Prostate gland (tissue), 2 donors: Measurements from ENCODE around the gene KMO.

Source experiments
- POLR2A ChIP-seq: fragments of 450-650 bp; IDR thresholded peaks from one replicate; pipeline ENCODE4 v1.6.1; 2016; ENCODE audit warnings: antibody characterized with exemption, mild to moderate bottlenecking
- POLR2AphosphoS5 ChIP-seq: sonication (generic); formaldehyde crosslinking; IDR thresholded peaks from one replicate; pipeline ENCODE4 v1.6.1; 2017; ENCODE audit warnings: antibody characterized with exemption
- TF ChIP-seq, protein P1 (sequence below), 4 experiments: fragments of 200-600 bp in 2 of 4; fragments of 450-650 bp in 2 of 4; sonication (generic) in 2 of 4; IDR thresholded peaks; 1 replicate in 3 of 4; 2 replicates in 1 of 4; pipeline ENCODE4 v1.5.1; 2016 to 2019; ENCODE audit warnings: antibody characterized with exemption in 4 of 4, mild to moderate bottlenecking in 2 of 4, moderate library complexity in 2 of 4

DNA sequence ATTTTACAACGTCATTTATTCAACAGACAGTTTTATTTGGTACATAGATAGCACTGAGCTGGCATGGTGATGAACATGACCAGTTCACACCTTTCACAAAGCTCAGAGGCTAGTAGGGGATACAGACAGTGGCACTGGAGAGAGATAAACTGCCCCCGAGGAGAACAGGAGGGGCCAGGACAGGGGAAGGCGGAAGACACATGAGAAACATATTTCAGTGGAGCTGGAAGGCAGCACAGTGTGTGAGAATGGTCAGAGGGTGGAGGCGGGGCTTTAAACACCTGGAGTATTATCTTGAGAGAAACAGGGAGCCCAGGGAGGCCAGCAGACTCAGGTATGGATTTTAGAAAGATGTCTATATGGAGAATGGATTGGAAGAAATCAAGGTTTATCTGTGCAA lies 58.5 kb downstream of the KMO start:
- TF ChIP-seq, protein P1, sequence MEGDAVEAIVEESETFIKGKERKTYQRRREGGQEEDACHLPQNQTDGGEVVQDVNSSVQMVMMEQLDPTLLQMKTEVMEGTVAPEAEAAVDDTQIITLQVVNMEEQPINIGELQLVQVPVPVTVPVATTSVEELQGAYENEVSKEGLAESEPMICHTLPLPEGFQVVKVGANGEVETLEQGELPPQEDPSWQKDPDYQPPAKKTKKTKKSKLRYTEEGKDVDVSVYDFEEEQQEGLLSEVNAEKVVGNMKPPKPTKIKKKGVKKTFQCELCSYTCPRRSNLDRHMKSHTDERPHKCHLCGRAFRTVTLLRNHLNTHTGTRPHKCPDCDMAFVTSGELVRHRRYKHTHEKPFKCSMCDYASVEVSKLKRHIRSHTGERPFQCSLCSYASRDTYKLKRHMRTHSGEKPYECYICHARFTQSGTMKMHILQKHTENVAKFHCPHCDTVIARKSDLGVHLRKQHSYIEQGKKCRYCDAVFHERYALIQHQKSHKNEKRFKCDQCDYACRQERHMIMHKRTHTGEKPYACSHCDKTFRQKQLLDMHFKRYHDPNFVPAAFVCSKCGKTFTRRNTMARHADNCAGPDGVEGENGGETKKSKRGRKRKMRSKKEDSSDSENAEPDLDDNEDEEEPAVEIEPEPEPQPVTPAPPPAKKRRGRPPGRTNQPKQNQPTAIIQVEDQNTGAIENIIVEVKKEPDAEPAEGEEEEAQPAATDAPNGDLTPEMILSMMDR (IDR thresholded peaks at IDR 0.05): no peak
- no peak for TF ChIP-seq POLR2A
- no peak for TF ChIP-seq POLR2AphosphoS5
